Measurements from ENCODE around the gene MTMR4. TPM values are rescaled to one million over a fixed set of nuclear protein-coding genes. Genes with fewer than 3 reads are reported as not detected.

MTMR4 gene
- total and polyA plus RNA-seq, 2 experiments from 2014 or later = 11.1 to 42.2 TPM

DNA sequence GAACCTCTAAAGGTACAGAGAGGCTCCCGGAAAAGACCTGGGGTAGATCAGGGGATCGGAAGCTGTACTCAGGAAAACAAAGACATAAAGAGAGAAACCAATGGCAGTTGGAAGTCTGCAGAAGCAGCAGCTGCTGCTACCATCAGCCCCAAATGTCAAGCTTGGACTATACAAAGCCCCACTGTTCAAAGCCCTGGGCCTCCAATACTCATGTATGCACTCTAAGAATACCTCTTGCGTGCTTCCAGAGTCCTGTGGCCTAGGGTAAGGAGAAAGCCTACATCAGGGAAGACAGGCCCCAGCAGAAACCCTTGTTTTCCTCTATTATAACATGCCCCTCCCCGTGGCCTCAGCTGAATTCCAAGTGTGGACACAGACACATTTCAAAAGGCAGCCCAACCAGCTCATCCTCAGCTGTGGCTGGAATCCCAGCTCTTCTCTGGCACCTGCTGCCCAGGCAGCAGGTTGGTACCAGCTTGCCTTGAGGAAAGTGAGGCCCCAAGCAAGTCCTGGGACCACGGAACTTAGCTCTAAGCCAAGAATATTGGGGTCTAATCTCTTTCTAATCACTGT lies 19.3 kb upstream of the MTMR4 start:
- no peak for ATAC-seq
- Mint-ChIP-seq H3K4me3 (no peak overlapping the region), H3K27me3 (ENCODE audit: insufficient read depth, low read depth, poor library complexity) (peaks cover 21% of the 10 kb centered on the region)

More for the DNA sequence above, 19.3 kb upstream of the MTMR4 start:
- H3K27ac Mint-ChIP-seq = no peak overlapping the region
- no peaks in the 10 kb centered on the region; the same call in 2 of the 3 replicates for H3K36me3 Mint-ChIP-seq (ENCODE audit: low read depth)
- H3F3A ChIP-seq (replicated peaks; ENCODE audit: low read depth) = no peaks in the 10 kb centered on the region
- 0 out of 2 replicates have a peak, but pooled peaks cover 9% of the 10 kb centered on the region for H3K27me3 ChIP-seq (ENCODE audit: insufficient read depth)
- peak overlapping the region; percentile 63; the same call in 1 of the 2 replicates for H2AFZ ChIP-seq
- H3K79me2 ChIP-seq (replicated peaks; ENCODE audit: insufficient read depth) = no peaks in the 10 kb centered on the region
- H3K36me3 ChIP-seq (ENCODE audit: insufficient read depth) = no peaks in the 10 kb centered on the region
- H3K4me3 ChIP-seq = no peak overlapping the region
- H3K9me3 Mint-ChIP-seq = no peaks in the 10 kb centered on the region; the same call in 2 of the 3 replicates
- no peak overlapping the region for H3K27ac ChIP-seq (ENCODE audit: low read depth)
- H3K9me2 ChIP-seq (ENCODE audit: insufficient read depth) = no peaks in the 10 kb centered on the region
- no peak overlapping the region for H3K4me2 ChIP-seq
- H3K4me1 Mint-ChIP-seq = peaks cover 46% of the 10 kb centered on the region
- no peaks in the 10 kb centered on the region for H4K20me1 ChIP-seq (replicated peaks; ENCODE audit: insufficient read depth)
- H3K4me1 ChIP-seq (ENCODE audit: insufficient read depth) = peaks cover 12% of the 10 kb centered on the region
- DNase-seq (ENCODE audit: low spot score) = no peak
- no peak for TF ChIP-seq POLR2AphosphoS5 (IDR thresholded peaks at IDR 0.05; ENCODE audit: low read depth)
- TF ChIP-seq CREB1 (CRISPR knock-in tag; IDR thresholded peaks at IDR 0.05; ENCODE audit: low read depth) = no peak
- TF ChIP-seq NANOG (IDR thresholded peaks at IDR 0.05; ENCODE audit: borderline replicate concordance) = no peak
- no peak for TF ChIP-seq EZH2 (IDR thresholded peaks at IDR 0.05; ENCODE audit: low read depth, unreplicated experiment)
- TF ChIP-seq REST (IDR thresholded peaks at IDR 0.05; ENCODE audit: unreplicated experiment) = no peak
- no peak for TF ChIP-seq ZNF114 (CRISPR knock-in tag; IDR thresholded peaks at IDR 0.05)
- no peak for TF ChIP-seq ZNF331 (CRISPR knock-in tag; IDR thresholded peaks at IDR 0.05; ENCODE audit: low read depth)
- no peak for TF ChIP-seq STAT1 (IDR thresholded peaks at IDR 0.05; ENCODE audit: unreplicated experiment)
- TF ChIP-seq, protein P1, sequence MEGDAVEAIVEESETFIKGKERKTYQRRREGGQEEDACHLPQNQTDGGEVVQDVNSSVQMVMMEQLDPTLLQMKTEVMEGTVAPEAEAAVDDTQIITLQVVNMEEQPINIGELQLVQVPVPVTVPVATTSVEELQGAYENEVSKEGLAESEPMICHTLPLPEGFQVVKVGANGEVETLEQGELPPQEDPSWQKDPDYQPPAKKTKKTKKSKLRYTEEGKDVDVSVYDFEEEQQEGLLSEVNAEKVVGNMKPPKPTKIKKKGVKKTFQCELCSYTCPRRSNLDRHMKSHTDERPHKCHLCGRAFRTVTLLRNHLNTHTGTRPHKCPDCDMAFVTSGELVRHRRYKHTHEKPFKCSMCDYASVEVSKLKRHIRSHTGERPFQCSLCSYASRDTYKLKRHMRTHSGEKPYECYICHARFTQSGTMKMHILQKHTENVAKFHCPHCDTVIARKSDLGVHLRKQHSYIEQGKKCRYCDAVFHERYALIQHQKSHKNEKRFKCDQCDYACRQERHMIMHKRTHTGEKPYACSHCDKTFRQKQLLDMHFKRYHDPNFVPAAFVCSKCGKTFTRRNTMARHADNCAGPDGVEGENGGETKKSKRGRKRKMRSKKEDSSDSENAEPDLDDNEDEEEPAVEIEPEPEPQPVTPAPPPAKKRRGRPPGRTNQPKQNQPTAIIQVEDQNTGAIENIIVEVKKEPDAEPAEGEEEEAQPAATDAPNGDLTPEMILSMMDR (conservative IDR thresholded peaks at IDR 0.05; ENCODE audit: low read depth in 2 of 2) = no peak
- TF ChIP-seq, protein P2, sequence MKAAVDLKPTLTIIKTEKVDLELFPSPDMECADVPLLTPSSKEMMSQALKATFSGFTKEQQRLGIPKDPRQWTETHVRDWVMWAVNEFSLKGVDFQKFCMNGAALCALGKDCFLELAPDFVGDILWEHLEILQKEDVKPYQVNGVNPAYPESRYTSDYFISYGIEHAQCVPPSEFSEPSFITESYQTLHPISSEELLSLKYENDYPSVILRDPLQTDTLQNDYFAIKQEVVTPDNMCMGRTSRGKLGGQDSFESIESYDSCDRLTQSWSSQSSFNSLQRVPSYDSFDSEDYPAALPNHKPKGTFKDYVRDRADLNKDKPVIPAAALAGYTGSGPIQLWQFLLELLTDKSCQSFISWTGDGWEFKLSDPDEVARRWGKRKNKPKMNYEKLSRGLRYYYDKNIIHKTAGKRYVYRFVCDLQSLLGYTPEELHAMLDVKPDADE (IDR thresholded peaks at IDR 0.05) = no peak
- no peak for TF ChIP-seq EZH2phosphoT487 (IDR thresholded peaks at IDR 0.05; ENCODE audit: unreplicated experiment)
- TF ChIP-seq, protein P3, sequence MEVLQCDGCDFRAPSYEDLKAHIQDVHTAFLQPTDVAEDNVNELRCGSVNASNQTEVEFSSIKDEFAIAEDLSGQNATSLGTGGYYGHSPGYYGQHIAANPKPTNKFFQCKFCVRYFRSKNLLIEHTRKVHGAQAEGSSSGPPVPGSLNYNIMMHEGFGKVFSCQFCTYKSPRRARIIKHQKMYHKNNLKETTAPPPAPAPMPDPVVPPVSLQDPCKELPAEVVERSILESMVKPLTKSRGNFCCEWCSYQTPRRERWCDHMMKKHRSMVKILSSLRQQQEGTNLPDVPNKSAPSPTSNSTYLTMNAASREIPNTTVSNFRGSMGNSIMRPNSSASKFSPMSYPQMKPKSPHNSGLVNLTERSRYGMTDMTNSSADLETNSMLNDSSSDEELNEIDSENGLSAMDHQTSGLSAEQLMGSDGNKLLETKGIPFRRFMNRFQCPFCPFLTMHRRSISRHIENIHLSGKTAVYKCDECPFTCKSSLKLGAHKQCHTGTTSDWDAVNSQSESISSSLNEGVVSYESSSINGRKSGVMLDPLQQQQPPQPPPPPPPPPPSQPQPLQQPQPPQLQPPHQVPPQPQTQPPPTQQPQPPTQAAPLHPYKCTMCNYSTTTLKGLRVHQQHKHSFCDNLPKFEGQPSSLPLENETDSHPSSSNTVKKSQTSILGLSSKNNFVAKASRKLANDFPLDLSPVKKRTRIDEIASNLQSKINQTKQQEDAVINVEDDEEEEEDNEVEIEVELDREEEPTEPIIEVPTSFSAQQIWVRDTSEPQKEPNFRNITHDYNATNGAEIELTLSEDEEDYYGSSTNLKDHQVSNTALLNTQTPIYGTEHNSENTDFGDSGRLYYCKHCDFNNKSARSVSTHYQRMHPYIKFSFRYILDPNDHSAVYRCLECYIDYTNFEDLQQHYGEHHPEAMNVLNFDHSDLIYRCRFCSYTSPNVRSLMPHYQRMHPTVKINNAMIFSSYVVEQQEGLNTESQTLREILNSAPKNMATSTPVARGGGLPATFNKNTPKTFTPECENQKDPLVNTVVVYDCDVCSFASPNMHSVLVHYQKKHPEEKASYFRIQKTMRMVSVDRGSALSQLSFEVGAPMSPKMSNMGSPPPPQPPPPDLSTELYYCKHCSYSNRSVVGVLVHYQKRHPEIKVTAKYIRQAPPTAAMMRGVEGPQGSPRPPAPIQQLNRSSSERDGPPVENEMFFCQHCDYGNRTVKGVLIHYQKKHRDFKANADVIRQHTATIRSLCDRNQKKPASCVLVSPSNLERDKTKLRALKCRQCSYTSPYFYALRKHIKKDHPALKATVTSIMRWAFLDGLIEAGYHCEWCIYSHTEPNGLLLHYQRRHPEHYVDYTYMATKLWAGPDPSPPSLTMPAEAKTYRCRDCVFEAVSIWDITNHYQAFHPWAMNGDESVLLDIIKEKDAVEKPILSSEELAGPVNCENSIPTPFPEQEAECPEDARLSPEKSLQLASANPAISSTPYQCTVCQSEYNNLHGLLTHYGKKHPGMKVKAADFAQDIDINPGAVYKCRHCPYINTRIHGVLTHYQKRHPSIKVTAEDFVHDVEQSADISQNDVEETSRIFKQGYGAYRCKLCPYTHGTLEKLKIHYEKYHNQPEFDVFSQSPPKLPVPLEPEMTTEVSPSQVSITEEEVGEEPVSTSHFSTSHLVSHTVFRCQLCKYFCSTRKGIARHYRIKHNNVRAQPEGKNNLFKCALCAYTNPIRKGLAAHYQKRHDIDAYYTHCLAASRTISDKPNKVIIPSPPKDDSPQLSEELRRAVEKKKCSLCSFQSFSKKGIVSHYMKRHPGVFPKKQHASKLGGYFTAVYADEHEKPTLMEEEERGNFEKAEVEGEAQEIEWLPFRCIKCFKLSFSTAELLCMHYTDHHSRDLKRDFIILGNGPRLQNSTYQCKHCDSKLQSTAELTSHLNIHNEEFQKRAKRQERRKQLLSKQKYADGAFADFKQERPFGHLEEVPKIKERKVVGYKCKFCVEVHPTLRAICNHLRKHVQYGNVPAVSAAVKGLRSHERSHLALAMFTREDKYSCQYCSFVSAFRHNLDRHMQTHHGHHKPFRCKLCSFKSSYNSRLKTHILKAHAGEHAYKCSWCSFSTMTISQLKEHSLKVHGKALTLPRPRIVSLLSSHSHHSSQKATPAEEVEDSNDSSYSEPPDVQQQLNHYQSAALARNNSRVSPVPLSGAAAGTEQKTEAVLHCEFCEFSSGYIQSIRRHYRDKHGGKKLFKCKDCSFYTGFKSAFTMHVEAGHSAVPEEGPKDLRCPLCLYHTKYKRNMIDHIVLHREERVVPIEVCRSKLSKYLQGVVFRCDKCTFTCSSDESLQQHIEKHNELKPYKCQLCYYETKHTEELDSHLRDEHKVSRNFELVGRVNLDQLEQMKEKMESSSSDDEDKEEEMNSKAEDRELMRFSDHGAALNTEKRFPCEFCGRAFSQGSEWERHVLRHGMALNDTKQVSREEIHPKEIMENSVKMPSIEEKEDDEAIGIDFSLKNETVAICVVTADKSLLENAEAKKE (CRISPR knock-in tag; IDR thresholded peaks at IDR 0.05) = no peak
- TF ChIP-seq JUNB (IDR thresholded peaks at IDR 0.05; ENCODE audit: unreplicated experiment) = no peak

Measured in GM23338 (cell line).